Measurements from ENCODE around the gene TLCD2. TPM values are rescaled to one million over a fixed set of nuclear protein-coding genes. Genes with fewer than 3 reads are reported as not detected.
A peak's percentile ranks its signal among the peaks of the same experiment; 100 is the strongest.

TLCD2 gene
- total RNA-seq, 1 experiment from 2014 or later: 6.7 TPM

- no peak for TF ChIP-seq CTCF (conservative IDR thresholded peaks at IDR 0.05)
- no peak for TF ChIP-seq EZH2 (IDR thresholded peaks at IDR 0.05; ENCODE audit: low read depth)
- H3K79me2 ChIP-seq (ENCODE audit: low read depth): peaks cover 6% of the 10 kb centered on the region
- peaks cover 32% of the 10 kb centered on the region; the same call in 1 of the 2 replicates for H3F3A ChIP-seq (ENCODE audit: insufficient read depth, low read depth)
- no peak overlapping the region; the same call in 1 of the 2 replicates for H3K4me3 ChIP-seq
- ChIA-PET CTCF (interaction anchor here (0.6 to 0.7 kb wide), 2 partner anchors 28 to 49 kb away, joined by 3 read pairs; no protein-coding TSS in a partner anchor), POLR2A (ENCODE audit: unreplicated experiment) (interaction anchor here (0.6 kb wide), 1 partner anchor 515 kb away, joined by 3 read pairs; no protein-coding TSS in a partner anchor)
- H3K27ac ChIP-seq: peak overlapping the region; percentile 99
- no TSS peak for BruUV-seq (replicated peaks)
- peaks cover 23% of the 10 kb centered on the region for H3K4me1 ChIP-seq (replicated peaks; ENCODE audit: insufficient read depth)
- no peak for DNase-seq
- no peaks in the 10 kb centered on the region for H3K9me2 ChIP-seq (ENCODE audit: insufficient read depth)
- H3K9me3 ChIP-seq (ENCODE audit: insufficient read depth, low read depth): no peaks in the 10 kb centered on the region
- H3K36me3 ChIP-seq (ENCODE audit: low read depth): no peaks in the 10 kb centered on the region
- peak overlapping the region; percentile 76 for H3K4me2 ChIP-seq
- H4K20me1 ChIP-seq (ENCODE audit: insufficient read depth): peaks cover 4% of the 10 kb centered on the region; the same call in 1 of the 2 replicates
- intact Hi-C loops (cut with micrococcal nuclease; ENCODE audit: unreplicated experiment): loop anchor here (5.0 to 10.0 kb wide), 4 partner anchors 51 to 324 kb away; partner anchors contain the start of gene OVCA2
- no peak overlapping the region for H2AFZ ChIP-seq
- H3K27me3 ChIP-seq (ENCODE audit: insufficient read depth, low read depth): no peaks in the 10 kb centered on the region
Observed at GRCh38 chr17:1718362-1719165, 8.4 kb upstream of the TLCD2 start.

DNA sequence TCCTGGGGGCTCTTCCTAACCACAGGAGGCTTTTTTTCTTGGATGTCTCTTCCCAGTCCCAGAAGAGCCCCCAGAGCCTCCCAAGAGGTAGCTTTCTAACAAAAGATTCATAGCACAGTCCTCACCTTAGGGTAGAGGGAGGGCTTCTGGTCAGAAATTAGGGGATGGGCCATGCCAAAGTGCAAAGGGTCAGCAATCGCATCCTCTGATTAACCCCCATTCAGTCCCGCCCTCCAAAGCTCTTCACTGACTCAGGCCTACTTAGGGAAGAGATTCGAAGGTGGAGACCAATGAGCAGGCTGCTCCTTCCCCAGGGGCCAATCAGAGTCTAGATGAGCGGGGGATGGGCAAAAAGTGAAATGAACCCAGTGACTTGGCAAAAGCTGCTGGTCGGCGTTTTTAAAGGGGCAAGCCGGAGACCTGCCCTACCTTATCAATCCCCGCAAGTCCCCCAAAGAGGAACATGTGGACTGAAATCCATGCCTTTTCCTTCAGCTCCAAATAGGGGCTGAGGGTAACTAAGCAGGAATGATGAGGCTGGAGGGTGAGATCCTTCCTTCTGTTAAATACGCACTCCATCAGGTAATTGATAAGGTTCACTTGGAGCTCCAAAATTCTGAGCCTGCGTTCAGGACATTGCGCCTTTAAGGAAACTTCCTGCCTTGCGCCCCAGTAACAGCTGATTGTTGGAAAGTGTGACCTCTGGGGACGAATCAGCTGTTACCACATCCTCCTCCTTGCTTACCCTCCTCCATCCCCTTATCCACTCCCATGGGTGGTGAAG, 6.9 kb upstream of the TLCD2 start:
- POLR2A ChIA-PET (ENCODE audit: unreplicated experiment): interaction anchor here (0.6 to 2.0 kb wide), 18 partner anchors 8 to 1012 kb away, joined by 3 to 18 read pairs (median 4); partner anchors contain the start of genes PRPF8, RILP, RPA1 and SMYD4
- H3K27me3 ChIP-seq (ENCODE audit: insufficient read depth, low read depth): no peaks in the 10 kb centered on the region
- intact Hi-C loops (cut with micrococcal nuclease; ENCODE audit: unreplicated experiment): loop anchor here (1.0 to 10.0 kb wide), 10 partner anchors 33 to 684 kb away; partner anchors contain the start of genes MNT, OVCA2, PITPNA and PRPF8

More for the DNA sequence above, 6.9 kb upstream of the TLCD2 start:
- H3K27ac ChIP-seq: peak overlapping the region; percentile 99
- H3K4me3 ChIP-seq: peak overlapping the region; percentile 74
- 0 out of 2 replicates have a peak, but pooled peaks cover 11% of the 10 kb centered on the region for H3K36me3 ChIP-seq (ENCODE audit: low read depth)
- no peak for TF ChIP-seq CTCF (conservative IDR thresholded peaks at IDR 0.05)
- TF ChIP-seq EZH2 (IDR thresholded peaks at IDR 0.05; ENCODE audit: low read depth): no peak
- H3K79me2 ChIP-seq (ENCODE audit: low read depth): peaks cover 20% of the 10 kb centered on the region
- no peaks in the 10 kb centered on the region for H3K9me3 ChIP-seq (ENCODE audit: insufficient read depth, low read depth)
- no peaks in the 10 kb centered on the region for H3K9me2 ChIP-seq (ENCODE audit: insufficient read depth)
- peak overlapping the region; percentile 76 for H3K4me2 ChIP-seq
- H3F3A ChIP-seq (ENCODE audit: insufficient read depth, low read depth): peaks cover 38% of the 10 kb centered on the region; the same call in 1 of the 2 replicates
- CTCF ChIA-PET: interaction anchor here (0.6 to 2.0 kb wide), 9 partner anchors 35 to 1296 kb away, joined by 3 to 11 read pairs (median 4); partner anchors contain the start of genes RILP and RTN4RL1
- no TSS peak for BruUV-seq (replicated peaks)
- DNase-seq: peak; percentile 96 to 99
- peaks cover 25% of the 10 kb centered on the region for H3K4me1 ChIP-seq (replicated peaks; ENCODE audit: insufficient read depth)
- peak overlapping the region; percentile 66 for H2AFZ ChIP-seq
- peaks cover 4% of the 10 kb centered on the region; the same call in 1 of the 2 replicates for H4K20me1 ChIP-seq (ENCODE audit: insufficient read depth)

Data from PC-9 (cell line).